ENCODE measurements around the gene CFAP43. TPM values are rescaled to one million over a fixed set of nuclear protein-coding genes. Genes with fewer than 3 reads are reported as not detected.

CFAP43 gene
- total and polyA plus RNA-seq, 10 of the 15 experiments (the other 5 are each of a cell fraction or from before 2014, with no cell fraction given): 0.06 to 0.14 (median 0.10) TPM; not detected in 5

DNA sequence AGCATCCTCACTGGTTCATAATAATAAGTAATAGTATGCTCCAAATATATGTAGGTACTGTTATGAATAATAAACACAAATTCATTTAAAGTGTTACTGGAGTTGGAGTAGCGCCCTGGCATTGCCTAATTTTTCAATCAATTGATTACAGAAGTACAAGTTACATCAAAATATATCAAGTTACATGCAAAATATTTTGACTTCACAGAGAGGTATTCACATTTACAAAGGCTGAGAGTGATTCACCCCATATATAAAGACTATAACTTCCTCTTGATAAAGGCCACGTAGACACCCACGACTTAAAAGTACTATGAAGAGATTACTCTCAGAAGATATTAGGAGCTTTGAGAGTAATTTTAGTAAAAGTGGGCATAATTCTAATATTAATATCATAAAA, 132.9 kb downstream of the CFAP43 start:
- SMC1A ChIA-PET (ENCODE audit: uncharacterized antibody, unreplicated experiment): interaction anchor here (1.0 to 2.2 kb wide), 5 partner anchors 11 to 211 kb away, joined by 3 to 10 read pairs (median 5); partner anchors contain the start of gene SFR1
- Histone ChIP-seq H3K4me2 (ENCODE audit: control insufficient read depth, insufficient read depth) (no peak overlapping the region), H4K20me1 (ENCODE audit: control insufficient read depth, insufficient read depth) (no peaks in the 10 kb centered on the region), H3K9ac (ENCODE audit: control insufficient read depth, insufficient read depth, low read length) (no peak overlapping the region), H3K4me3 (no peak overlapping the region), H3K27ac (ENCODE audit: control insufficient read depth, insufficient read depth) (no peak overlapping the region), H3K27me3 (replicated peaks in 1 of 2; ENCODE audit: control insufficient read depth in 2 of 2, insufficient read depth in 2 of 2, low read length in 1 of 2) (no peaks in the 10 kb centered on the region), H2AFZ (ENCODE audit: control insufficient read depth, low read depth, low read length) (no peak overlapping the region), H3K4me1 (ENCODE audit: control insufficient read depth, insufficient read depth, low read length) (no peaks in the 10 kb centered on the region), H3K9me3 (replicated peaks; ENCODE audit: control insufficient read depth, insufficient read depth, low read length) (no peaks in the 10 kb centered on the region; the same call in 1 of the 3 replicates), H3K36me3 (ENCODE audit: control insufficient read depth in 2 of 2, insufficient read depth in 2 of 2, low read length in 1 of 2) (no peaks in the 10 kb centered on the region), H3K79me2 (ENCODE audit: control insufficient read depth, insufficient read depth, low read length) (no peaks in the 10 kb centered on the region)
- in situ Hi-C loops (cut with MboI): no loop called here
- TF ChIP-seq MEF2A (IDR thresholded peaks at IDR 0.05; ENCODE audit: insufficient read depth, low read depth, low read length): no peak
- no peak for TF ChIP-seq SRF (IDR thresholded peaks at IDR 0.05; ENCODE audit: low read depth in 2 of 2, low read length in 2 of 2)
- no peak for TF ChIP-seq MTA3 (IDR thresholded peaks at IDR 0.05; ENCODE audit: borderline replicate concordance, low read length)
- TF ChIP-seq ZBED1 (IDR thresholded peaks at IDR 0.05; ENCODE audit: borderline replicate concordance): no peak
- no peak for TF ChIP-seq POLR2AphosphoS2 (IDR thresholded peaks at IDR 0.05; ENCODE audit: low read depth, low read length)
- TF ChIP-seq JUNB (IDR thresholded peaks at IDR 0.05): no peak
- TF ChIP-seq MXI1 (IDR thresholded peaks at IDR 0.05; ENCODE audit: low read depth, low read length): no peak
- TF ChIP-seq NR2C2 (IDR thresholded peaks at IDR 0.05; ENCODE audit: borderline replicate concordance, control insufficient read depth, insufficient read length, low read depth): no peak
- TF ChIP-seq, protein P1, sequence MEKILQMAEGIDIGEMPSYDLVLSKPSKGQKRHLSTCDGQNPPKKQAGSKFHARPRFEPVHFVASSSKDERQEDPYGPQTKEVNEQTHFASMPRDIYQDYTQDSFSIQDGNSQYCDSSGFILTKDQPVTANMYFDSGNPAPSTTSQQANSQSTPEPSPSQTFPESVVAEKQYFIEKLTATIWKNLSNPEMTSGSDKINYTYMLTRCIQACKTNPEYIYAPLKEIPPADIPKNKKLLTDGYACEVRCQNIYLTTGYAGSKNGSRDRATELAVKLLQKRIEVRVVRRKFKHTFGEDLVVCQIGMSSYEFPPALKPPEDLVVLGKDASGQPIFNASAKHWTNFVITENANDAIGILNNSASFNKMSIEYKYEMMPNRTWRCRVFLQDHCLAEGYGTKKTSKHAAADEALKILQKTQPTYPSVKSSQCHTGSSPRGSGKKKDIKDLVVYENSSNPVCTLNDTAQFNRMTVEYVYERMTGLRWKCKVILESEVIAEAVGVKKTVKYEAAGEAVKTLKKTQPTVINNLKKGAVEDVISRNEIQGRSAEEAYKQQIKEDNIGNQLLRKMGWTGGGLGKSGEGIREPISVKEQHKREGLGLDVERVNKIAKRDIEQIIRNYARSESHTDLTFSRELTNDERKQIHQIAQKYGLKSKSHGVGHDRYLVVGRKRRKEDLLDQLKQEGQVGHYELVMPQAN (conservative IDR thresholded peaks at IDR 0.05): no peak
- TF ChIP-seq PBX3 (IDR thresholded peaks at IDR 0.05; ENCODE audit: insufficient replicate concordance, low read depth, low read length): no peak
- TF ChIP-seq USF1 (IDR thresholded peaks at IDR 0.05; ENCODE audit: borderline replicate concordance, extremely low read length, insufficient read depth, low read depth, low read length): no peak
- TF ChIP-seq, protein P2, sequence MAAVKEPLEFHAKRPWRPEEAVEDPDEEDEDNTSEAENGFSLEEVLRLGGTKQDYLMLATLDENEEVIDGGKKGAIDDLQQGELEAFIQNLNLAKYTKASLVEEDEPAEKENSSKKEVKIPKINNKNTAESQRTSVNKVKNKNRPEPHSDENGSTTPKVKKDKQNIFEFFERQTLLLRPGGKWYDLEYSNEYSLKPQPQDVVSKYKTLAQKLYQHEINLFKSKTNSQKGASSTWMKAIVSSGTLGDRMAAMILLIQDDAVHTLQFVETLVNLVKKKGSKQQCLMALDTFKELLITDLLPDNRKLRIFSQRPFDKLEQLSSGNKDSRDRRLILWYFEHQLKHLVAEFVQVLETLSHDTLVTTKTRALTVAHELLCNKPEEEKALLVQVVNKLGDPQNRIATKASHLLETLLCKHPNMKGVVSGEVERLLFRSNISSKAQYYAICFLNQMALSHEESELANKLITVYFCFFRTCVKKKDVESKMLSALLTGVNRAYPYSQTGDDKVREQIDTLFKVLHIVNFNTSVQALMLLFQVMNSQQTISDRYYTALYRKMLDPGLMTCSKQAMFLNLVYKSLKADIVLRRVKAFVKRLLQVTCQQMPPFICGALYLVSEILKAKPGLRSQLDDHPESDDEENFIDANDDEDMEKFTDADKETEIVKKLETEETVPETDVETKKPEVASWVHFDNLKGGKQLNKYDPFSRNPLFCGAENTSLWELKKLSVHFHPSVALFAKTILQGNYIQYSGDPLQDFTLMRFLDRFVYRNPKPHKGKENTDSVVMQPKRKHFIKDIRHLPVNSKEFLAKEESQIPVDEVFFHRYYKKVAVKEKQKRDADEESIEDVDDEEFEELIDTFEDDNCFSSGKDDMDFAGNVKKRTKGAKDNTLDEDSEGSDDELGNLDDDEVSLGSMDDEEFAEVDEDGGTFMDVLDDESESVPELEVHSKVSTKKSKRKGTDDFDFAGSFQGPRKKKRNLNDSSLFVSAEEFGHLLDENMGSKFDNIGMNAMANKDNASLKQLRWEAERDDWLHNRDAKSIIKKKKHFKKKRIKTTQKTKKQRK (IDR thresholded peaks at IDR 0.05; ENCODE audit: low read depth, low read length): no peak
- no peak for TF ChIP-seq RUNX3 (IDR thresholded peaks at IDR 0.05; ENCODE audit: low read length)
- TF ChIP-seq, protein P3, sequence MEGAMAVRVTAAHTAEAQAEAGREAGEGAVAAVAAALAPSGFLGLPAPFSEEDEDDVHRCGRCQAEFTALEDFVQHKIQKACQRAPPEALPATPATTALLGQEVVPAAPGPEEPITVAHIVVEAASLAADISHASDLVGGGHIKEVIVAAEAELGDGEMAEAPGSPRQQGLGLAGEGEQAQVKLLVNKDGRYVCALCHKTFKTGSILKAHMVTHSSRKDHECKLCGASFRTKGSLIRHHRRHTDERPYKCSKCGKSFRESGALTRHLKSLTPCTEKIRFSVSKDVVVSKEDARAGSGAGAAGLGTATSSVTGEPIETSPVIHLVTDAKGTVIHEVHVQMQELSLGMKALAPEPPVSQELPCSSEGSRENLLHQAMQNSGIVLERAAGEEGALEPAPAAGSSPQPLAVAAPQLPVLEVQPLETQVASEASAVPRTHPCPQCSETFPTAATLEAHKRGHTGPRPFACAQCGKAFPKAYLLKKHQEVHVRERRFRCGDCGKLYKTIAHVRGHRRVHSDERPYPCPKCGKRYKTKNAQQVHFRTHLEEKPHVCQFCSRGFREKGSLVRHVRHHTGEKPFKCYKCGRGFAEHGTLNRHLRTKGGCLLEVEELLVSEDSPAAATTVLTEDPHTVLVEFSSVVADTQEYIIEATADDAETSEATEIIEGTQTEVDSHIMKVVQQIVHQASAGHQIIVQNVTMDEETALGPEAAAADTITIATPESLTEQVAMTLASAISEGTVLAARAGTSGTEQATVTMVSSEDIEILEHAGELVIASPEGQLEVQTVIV (IDR thresholded peaks at IDR 0.05; ENCODE audit: borderline replicate concordance, partially characterized antibody): no peak
- no peak for FAIRE-seq
- CTCF ChIA-PET: interaction anchor here (1.7 kb wide), 1 partner anchor 23 kb away, joined by 7 read pairs; the partner anchor contains the start of gene SFR1
- intact Hi-C loops (cut with micrococcal nuclease; ENCODE audit: unreplicated experiment): no loop called here
- RAD21 ChIA-PET (ENCODE audit: unreplicated experiment): interaction anchor here (0.8 kb wide), 1 partner anchor 11 kb away, joined by 3 read pairs; no protein-coding TSS in a partner anchor
- DNase-seq (ENCODE audit: low read depth, low spot score): no peak
- WGBS (ENCODE audit: insufficient coverage, insufficient replicate concordance, low lambda C conversion rate, missing lambda C conversion rate): 23% methylated on average over 3 of the region's 3 CpGs
- ATAC-seq: no peak
- BruUV-seq (replicated peaks): no TSS peak
- POLR2A ChIA-PET: no interaction called here

All from GM12878 (cell line).